GM12874 (cell line): ENCODE measurements around the gene CHML.

Experiments
- TF ChIP-seq, protein P1 (sequence below): IDR thresholded peaks from 2 replicates; pipeline ENCODE4 v1.5.1; 2011; ENCODE audit warnings: low read depth, mild to moderate bottlenecking, control low read depth, low read length, moderate library complexity; ENCODE audit not compliant: insufficient read depth

Gene CHML

DNA sequence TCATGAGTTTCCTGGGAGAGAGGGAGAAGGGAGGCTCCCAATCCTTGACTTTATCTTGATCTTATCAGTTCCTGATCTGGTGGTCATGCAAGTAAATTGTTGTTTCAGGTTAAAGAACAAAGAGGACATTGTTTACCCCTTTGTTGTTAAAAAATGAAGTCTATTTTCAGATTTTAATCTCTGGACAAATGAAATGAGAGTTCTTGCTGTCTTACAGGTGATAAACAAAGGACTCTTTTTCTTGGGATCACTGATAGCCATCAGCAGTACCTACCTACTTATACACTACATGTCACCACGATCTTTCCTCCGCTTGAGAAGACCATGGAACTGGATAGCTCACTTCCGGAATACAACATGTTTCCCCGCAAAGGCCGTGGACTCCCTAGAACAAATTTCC is 48.4 kb downstream of the CHML start:
- TF ChIP-seq, protein P1, sequence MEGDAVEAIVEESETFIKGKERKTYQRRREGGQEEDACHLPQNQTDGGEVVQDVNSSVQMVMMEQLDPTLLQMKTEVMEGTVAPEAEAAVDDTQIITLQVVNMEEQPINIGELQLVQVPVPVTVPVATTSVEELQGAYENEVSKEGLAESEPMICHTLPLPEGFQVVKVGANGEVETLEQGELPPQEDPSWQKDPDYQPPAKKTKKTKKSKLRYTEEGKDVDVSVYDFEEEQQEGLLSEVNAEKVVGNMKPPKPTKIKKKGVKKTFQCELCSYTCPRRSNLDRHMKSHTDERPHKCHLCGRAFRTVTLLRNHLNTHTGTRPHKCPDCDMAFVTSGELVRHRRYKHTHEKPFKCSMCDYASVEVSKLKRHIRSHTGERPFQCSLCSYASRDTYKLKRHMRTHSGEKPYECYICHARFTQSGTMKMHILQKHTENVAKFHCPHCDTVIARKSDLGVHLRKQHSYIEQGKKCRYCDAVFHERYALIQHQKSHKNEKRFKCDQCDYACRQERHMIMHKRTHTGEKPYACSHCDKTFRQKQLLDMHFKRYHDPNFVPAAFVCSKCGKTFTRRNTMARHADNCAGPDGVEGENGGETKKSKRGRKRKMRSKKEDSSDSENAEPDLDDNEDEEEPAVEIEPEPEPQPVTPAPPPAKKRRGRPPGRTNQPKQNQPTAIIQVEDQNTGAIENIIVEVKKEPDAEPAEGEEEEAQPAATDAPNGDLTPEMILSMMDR = no peak

DNA sequence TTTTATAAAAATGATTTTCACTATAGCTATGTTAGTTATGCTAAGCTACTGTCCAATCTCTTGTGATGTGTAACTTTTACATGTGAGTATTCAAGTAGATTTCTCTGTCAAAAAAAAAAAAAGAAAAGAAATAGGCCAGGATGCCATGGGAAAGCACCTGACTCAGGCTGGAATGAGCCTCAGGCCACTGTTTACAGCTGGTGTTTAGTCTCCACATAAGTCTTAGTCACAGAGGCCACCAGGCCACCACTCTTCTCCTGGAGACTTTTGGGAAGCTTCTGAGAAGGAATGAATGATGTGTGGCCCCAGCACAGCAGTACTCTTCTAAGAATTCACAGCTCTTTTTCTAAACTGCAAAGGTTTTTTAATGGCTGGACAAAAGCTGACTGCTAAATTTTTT is 48.9 kb downstream of the CHML start:
- TF ChIP-seq, protein P1 = no peak

DNA sequence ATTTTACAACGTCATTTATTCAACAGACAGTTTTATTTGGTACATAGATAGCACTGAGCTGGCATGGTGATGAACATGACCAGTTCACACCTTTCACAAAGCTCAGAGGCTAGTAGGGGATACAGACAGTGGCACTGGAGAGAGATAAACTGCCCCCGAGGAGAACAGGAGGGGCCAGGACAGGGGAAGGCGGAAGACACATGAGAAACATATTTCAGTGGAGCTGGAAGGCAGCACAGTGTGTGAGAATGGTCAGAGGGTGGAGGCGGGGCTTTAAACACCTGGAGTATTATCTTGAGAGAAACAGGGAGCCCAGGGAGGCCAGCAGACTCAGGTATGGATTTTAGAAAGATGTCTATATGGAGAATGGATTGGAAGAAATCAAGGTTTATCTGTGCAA is 49.5 kb downstream of the CHML start:
- TF ChIP-seq, protein P1 = no peak
